GM21576 (cell line): Measurements from ENCODE around the gene SIPA1L3.

Source experiments
- ATAC-seq: cut with Tn5 transposase; IDR thresholded peaks from one replicate; pipeline ENCODE4 v1.9.1; 2021; ENCODE audit warnings: mild to moderate bottlenecking, moderate library complexity; ENCODE audit not compliant: unreplicated experiment

SIPA1L3 gene

DNA sequence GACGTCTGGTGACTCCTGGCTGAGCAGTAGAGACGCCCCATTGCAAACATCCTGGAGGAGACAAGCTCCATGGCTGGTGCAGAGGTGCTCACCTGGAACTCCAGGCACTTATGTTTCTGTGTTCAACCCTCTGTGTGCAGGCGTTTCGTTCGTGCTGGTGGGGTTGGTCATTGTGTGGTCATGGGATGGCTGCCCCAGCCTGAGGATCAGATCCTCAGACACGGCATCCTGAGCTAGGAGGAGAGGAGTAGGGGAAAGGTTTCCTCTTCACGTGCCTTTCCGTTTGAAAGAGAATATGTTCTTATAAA lies 87.8 kb downstream of the SIPA1L3 start:
- no peak for ATAC-seq

DNA sequence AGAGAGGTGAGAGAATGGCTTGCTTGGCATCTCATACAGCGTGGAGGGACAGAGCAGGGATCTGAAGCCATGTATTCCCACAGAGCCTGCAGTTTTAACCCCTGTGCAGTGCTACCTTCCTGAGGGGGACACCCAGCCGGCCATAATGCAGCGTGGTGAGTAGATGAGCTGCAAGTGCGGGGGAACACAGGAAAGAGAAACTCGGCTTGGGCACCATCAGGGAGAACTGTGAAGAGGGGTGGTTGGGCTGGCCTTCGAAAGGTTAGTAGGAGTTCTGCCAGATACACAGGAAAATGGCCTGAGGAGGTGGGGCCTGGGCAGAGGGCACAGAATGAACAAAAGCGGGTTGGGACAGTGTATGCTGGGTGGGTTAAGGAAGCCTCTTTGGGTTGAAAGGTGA lies 88.3 kb downstream of the SIPA1L3 start:
- ATAC-seq: no peak

DNA sequence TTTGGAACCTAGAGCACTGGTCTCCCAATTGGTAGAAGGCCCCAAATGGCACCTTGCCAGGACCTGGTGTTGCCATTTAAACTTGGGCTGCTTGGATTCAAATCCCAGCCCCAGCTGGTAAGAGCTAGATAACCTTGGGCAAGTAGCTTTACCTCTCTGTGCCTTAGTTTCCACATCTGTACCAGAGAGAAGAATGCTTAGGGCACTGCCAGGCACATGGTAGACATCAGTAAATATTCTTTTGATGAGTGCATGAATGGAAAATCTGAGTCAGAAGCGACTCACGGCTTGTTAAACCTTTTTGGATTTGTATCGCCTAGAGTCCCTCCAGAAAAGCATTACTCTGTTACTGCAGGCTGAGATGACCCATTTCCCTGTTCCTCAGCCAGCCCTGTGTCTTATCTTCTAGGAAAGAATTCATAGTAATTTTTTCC lies 90.9 kb downstream of the SIPA1L3 start:
- no peak for ATAC-seq

DNA sequence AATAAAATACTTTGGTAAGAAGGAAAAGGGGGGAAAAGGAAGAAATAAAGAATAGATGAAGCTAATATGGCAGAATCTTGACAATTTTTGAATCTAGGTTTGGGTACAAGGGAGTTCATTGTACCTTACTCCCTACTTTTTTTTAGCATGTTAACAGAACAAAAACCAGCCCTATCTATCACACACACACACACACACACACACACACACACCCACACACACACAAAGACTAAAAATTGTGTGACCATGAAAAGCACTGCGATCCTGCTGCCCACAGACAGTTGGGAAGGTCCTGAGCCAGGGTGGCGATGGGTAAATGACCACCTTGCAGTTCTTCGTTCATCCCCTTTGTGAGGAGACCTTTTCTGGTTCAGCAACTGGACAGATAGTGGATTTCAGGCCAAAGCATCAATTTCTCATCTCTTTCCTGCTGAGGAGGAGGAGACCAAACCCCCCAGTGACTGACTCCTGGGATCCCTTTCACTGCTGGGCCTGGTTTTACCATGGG lies 91.8 kb downstream of the SIPA1L3 start:
- no peak for ATAC-seq

DNA sequence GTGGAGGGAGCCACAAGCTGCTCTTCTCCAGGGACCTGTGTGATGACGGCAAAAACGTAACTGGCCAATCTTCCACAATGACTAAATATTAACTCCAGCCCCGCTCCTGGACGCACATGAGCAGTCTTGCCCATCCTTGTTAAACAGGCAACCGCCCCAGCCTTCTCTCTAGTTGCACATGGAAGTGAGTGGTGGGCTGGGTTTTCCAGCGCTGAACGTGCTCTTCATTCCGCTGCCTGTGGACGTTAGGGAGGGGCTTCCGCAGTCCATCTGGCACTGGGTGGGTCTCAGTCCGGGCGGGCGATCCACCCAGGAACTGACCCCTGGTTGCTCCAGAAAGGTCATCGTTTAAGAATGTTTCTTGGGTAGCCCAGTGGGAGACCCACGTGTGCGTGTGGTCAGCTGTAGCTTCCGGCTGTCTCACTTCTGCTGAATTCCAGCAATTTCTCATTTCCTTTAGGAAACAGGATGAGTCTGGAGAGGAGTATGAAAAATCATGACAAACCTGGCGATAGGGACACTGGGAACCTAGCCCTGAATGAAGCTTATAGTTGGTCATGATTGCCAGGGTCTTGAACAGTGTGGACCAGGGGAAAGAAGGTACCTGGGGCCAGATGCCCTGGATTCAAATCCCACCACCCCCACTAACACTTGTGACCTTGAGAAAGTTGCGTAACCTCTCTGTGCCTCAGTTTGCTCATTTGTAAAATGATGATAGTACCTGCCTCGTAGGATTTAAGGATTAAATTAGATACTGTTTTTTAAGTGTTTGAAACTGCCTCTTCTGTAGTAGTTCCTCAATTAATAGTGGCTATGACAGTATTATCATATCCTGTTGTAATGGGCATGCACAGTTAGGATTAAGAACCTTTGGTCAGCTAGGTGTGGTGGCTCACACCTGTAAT lies 92.6 kb downstream of the SIPA1L3 start:
- no peak for ATAC-seq

DNA sequence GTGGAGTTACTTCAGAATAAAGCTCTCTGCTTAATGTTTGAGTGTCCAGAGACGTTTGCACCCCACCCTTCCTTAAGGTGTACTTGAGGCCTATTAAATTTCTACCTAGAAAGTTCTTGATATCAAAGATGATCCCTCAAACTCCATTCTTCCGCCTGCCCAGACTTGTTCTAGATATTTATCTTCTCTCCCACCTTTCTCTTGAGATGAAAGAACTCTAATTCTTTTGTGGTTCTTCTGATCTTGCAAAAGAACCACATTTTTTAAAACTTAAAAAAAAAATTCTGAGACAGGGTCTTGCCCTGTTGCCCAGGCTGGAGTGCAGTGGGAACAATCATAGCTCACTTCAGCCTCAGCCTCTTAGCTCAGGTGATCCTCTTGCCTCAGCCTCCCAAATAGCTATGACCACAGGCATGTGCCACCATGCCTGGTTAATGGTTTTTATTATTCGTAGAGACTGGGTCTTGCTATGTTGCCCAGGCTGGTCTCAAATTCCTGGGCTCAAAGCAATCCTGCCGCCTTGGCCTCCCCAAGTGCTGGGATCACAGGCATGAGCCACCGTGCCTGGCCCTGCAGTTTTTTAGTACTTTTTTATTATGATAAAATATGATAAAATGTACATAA lies 94.3 kb downstream of the SIPA1L3 start:
- ATAC-seq: no peak

DNA sequence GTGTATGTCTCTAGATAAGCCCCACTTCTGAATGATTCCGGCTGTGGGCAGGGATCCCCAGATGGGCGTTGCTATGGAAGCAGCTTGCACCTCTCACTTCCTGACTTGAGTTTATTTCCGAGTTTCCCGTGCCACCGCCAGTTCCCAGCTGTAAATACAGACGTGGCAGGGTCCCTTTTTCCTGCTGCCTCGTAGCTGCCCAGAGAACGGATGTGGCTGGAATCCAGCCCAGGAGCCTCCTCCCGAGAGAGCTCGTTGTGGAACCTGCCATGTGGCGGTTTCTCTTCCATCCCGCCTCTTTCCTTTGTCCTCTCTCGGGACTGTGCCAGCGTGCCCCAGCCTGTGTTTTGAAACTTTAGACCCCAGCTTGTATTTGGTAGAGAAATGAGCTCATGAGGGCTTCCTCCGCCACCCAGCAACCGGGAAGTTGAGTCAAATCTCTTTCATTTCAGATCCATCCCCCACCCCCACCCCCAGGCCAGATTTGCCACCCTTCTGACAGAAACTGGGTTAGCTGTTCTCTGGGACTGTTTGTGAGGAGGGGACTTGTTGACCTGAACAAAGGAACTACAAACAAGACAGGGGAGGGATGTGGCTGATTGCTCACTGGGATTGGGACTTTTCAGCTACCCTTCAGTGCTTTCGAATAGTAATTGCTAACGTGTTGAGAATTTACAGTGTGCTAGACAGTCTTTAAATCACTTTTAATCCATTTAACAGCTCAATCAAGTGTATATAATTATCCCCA lies 96.6 kb downstream of the SIPA1L3 start:
- no peak for ATAC-seq

DNA sequence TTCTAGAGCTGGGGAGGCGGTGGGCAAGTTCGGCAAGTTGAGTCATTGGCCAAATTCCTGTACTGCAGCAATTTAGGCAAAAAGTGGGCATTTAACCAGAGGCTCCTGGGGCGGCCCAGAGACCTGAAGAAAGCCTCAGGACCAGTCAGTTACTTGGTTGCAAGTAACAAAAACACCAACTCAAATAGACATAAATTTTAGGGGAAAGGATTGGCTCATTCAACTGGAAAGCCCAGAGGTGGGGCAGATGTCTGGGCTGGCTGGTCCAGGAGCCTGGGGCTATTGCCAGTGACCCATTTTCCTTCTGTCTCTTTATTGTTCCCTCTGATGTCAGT lies 97.1 kb downstream of the SIPA1L3 start:
- no peak for ATAC-seq

DNA sequence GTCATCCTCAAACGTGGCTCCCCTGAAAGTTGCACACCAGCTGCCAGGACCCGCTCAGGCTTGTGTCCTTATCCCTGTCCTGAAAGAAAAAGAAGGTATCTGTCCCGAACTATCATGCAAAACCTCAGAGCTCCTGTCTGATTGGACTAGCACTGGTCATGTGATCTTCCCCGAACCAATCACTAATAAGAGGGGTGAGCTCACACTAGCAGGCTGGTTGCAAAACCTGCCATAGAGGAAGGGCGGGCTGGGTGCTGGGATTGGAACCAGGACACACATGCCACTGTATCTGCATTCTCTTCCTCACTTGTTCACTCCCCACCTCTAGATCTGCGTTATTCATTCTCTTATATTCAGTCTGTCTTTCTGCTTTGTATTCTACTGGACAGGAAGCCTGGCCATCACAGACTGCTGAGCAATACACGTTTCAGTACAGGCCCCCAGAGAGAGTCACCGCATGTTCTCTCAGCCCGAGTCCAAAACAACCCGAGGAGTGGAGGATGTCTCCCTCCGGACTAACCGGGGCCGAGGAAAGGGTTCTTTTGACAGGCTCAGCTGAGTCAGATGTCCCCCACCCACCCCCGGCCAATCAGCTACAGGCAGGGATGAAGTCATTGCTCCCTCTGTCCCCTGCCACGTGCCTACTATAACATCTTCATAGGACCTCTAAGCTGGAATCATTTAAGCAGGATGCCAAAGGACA lies 97.7 kb downstream of the SIPA1L3 start:
- peak; percentile 43 for ATAC-seq

DNA sequence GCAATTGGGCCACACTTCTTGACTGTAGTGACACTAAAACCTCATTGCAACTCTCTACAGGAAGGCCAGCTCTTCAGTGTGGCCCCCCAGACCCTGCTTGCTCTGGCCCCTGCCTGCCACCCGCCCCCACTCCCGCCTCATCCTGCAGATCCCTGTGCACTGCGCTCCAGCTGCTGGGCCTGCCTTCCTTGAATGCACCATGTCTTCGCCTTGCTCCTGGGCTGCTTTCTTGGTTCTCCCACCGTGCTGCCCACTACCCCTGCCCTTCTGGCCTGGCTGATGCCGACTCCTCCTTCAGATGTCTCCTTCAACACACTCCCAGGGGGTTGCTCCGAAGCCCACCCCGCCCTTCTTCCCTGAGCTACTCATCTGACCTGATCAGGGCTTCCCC lies 98.2 kb downstream of the SIPA1L3 start:
- ATAC-seq: no peak

DNA sequence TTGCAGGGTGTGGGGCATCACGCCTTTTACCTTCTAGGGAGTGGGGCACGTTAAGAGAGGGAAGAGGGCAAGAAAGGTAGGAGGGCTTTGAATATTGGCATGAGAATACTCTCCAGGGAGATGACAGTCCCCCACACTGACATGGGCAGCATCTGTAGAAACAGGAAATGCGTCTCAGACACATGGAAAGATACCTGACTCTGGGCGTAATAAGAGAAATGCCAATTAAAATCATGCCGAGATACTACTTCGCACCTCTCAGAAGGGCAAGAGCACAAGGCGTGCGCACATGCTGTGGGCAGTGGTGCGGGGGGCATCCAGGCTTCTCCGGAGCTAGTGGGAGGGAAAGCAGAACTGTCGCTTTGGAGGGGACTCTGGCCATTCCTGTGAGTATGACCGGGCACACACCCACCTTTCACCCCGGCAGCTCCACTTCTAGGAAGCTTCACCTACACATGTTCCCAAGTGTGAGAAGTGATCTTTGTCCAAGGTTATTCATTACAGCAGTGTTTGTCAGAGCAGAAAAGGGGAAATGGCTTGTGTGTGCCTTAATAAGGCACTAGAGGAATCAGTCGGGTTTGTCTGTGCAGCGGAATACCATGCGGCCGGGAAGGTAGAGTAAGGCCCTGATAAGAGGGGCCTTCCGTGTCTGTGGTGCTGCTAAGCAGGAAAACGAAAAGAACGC lies 99.5 kb downstream of the SIPA1L3 start:
- no peak for ATAC-seq

DNA sequence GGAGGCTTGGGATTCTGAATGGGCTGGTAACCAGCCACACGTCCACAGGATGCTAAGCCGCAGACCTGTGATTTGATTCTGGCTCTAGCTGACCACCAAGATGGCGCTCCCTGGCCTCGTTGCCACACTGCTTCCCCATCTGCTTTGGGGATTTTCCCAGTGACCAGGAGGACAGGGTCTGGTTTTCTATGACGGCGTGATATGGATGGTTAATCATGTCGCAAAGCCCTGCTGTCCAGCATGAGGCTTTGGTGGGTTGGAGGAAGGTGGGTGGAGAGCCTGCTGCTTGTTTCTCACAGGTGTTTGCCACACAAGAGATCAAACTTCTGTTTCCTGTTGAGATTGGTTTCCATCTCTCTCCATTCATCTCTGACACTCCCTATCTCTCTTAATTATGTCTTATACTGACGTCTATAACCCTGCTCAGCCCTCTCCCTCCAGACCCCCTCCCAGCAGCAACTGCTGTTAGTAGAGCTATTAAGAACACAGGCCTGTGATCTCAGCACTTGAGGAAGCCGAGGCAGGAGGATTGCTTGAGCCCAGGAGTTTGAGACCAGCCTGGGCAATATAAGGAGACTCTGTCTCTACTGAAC lies 102.7 kb downstream of the SIPA1L3 start:
- no peak for ATAC-seq

DNA sequence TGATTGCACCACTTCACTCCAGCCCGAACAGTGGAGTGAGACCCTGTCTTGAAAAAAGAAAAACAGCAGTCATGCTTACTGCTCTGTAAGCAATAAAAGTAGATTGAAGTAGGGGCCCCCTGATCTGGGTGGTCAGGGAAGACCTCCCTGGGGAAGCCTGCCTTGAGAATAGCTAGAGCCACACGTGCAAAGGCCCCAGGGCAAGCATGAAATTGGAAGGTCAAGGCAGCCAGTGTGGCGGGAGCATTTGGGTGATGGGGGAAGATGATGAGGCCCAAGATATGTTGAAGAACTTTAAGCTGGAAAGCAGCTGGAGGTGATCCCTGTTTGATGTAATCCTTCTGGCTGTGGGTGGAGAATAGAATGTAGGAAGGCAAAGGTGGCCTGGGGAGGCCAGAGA lies 104.4 kb downstream of the SIPA1L3 start:
- no peak for ATAC-seq

DNA sequence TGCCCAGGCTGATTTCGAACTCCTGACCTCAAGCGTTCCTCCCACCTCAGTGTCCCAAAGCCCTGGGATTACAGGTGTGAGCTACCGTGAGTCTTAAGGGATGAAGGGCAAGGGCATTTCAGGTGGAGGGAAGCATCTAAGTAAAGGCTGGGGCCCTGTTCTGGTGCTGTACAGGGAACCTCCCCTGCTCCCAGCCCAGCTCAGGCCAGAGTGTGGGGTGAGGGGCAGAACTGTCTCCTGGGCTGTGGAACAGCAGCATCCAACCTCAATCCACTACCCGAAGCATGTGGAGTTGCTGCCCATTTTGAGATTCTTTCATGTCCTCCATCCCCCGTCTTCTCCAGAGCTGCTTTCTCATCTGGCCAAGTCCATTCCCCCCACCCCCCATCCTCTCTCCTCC lies 105.3 kb downstream of the SIPA1L3 start:
- no peak for ATAC-seq

DNA sequence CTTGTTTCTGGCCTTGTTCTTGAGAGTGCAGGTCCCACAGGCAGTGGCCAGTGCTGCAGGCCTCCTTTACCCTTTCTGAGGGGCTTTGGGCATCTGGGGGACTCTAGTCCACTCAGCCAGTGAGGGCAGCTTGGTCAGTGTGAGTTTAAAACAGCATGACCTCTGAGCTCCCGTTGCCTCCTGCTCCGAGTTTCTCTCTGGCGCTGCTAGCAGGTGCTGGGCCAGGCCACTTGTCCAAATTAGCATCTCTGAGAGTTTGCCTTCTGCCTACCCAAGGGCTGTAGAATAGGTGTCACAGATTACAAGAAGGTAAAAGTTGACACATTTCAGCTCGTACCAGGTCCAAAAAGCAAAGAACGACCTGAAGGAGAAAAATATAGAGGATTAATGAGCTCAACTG lies 105.9 kb downstream of the SIPA1L3 start:
- ATAC-seq: no peak

DNA sequence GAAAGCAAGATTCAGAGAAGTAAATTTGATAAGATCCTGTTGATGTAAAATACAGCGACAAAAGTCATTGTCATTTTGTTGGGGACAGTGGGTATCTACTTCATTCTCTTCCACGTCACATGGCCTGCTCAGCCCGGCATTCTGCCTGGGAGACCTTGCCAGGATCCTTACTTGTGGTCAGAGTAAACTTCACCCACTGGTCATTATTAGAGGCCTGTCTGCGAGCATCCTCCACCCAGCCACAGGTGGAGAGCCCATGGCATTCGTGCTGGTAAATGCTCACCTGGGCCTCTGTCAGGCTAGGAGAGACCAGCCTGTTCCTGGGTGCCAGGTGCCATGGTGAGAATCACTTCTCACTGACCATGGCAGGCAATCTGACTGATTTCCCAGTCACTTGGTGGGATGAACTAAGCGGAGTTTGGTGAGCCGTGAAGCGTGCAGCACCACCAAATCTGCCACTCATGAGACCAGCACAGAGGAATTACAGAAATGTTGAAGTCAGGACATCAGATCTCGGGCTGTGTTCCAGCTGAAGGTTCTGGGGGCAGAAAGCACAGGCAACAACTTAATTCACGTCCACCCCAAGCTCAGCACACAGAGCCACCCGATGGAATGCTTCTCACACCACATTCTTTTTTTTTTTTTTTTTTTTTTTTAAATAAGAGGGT lies 107.0 kb downstream of the SIPA1L3 start:
- ATAC-seq: no peak

DNA sequence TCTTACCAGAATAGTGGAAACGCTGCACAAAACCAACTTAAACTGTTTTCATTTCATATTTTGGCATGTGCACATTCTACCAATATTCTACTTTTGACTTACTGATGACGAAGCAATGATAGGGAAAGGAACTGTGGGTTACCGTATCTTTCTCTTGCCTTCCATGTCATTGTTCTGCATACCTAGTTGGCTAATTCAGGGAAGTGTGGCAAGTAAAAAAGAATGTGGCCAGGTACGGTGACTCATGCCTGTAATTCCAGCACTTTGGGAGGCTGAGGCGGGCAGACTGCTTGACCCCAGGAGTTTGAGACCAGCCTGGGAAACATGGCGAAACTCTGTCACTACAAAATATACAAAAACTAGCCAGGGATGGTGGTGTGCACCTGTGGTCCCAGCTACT lies 108.2 kb downstream of the SIPA1L3 start:
- no peak for ATAC-seq

DNA sequence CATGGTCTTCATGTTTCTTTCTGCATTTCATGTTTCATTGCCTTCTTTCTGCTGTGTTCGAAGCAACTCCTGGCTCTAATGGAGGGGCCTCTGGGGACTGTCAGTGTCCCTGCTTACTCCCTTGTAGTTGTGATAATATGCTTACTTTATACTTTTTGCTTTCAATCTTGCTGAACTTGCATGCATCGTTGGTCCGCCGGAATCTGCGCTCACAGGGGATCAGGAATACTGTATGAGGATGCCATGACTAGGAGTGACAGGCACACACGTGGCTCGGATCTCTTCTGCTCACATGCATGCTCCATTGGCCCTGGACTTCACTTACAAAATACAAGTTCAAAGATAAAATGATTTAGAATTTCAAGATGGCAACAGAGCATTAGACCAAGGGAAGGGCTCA lies 108.8 kb downstream of the SIPA1L3 start:
- ATAC-seq: no peak

DNA sequence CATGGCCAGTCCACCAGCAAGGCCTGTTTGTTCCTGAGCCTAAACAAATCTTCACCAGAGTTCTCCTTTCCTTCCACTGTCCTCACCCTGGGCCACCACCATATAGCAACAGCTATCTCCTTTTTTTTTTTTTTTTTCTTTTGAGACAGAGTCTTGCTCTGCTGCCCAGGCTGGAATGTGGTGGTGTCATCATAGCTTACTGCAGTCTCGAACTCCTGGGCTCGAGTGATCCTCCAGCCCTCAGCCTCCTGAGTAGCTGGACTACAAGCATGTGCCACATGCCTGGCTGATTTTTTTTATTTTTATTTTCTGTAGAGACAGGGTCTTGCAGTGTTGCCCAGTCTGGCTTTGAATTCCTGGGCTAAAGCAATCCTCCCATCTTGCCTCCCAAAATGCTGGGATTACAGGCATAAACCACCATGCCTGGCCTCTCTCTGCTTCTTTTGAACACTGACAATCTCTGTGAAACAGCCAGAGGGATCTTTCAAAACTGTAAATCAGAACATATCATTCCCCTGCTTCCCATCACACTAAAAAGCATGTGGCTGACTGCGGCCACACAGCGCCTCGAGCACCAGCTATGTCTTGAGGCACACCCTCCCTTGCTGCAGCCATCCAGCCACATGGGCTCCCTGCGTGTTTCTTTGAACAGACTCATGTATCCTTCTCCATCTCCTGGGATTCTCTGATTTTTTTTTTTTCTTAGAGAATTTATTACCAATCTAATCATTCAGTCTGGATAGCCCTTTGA lies 110.6 kb downstream of the SIPA1L3 start:
- no peak for ATAC-seq
